ENCODE measurements around the gene SETD2.

SETD2 gene

DNA sequence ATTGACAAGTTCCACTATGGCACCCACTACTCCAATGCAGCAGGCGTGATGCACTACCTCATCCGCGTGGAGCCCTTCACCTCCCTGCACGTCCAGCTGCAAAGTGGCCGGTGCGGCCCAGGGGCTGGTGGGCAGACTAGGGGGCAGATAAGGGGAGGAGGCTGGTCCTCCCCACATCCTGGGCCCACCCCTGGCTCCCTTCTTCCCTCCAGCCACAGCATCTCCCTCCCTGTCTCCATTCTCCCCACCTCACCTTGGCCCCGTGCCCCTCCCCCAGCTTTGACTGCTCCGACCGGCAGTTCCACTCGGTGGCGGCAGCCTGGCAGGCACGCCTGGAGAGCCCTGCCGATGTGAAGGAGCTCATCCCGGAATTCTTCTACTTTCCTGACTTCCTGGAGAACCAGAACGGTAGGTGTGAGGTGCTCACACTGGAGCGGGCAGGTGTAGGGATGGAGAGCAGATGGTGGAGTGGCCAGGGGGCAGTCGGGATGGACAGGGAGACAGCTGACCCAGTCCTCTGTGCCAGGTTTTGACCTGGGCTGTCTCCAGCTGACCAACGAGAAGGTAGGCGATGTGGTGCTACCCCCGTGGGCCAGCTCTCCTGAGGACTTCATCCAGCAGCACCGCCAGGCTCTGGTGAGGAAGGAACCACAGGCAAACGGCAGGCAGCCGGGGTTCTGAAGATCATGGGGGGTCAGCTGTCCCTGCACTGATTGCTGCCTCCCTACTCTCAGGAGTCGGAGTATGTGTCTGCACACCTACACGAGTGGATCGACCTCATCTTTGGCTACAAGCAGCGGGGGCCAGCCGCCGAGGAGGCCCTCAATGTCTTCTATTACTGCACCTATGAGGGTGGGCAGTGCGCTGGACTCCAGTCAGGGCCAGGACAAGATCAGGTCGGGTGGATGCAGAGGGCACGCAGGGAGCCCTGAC is 158.4 kb downstream of the SETD2 start:
- H3K27ac ChIP-seq (ENCODE audit: low read length), result no peak overlapping the region
- no peaks in the 10 kb centered on the region for H3K9me3 ChIP-seq (ENCODE audit: insufficient read depth, low read depth, low read length)
- no peak overlapping the region for H3K4me3 ChIP-seq (ENCODE audit: low read length)
- H3K9ac ChIP-seq (ENCODE audit: low read depth, low read length), result no peak overlapping the region
- no peaks in the 10 kb centered on the region for H3K27me3 ChIP-seq (ENCODE audit: insufficient read depth, low read length)
- peaks cover 63% of the 10 kb centered on the region for H3K36me3 ChIP-seq (ENCODE audit: insufficient read depth, low read depth, low read length)
- peaks cover 6% of the 10 kb centered on the region; the same call in 1 of the 2 replicates for H3K4me1 ChIP-seq (ENCODE audit: insufficient read depth, low read length)

DNA sequence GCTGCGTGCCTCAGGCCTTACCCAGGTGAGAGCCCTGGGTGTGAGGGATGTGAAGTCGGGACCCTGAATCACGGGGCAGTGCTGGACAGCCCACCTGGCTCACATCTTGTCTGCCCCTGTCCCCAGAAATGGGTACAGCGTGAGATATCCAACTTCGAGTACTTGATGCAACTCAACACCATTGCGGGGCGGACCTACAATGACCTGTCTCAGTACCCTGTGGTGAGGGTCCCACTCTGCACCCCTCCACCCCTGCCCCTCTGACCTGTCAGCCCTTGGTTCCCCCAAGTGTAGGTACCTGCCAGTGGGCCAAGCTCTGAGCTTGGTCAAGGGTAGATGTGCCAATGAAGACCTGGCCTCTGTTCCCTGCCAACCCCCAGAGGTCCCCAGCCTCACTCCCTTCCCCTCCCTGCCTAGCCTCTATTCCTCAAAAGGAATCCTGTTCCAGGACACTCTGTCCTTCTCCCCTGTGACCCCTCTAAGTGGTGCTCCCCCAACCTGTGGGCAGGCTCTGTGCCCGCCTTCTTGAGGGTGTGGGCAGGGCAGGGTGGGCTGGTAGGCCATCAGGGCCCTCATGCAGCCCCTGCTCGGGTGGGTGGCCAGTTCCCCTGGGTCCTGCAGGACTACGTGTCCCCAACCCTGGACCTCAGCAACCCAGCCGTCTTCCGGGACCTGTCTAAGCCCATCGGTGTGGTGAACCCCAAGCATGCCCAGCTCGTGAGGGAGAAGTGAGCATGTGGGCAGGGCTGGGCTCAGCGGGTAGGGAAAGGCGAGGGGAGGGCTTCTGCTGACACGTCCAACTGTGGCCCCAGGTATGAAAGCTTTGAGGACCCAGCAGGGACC is 159.3 kb downstream of the SETD2 start:
- no peak overlapping the region for H3K4me3 ChIP-seq (ENCODE audit: low read length)
- no peaks in the 10 kb centered on the region for H3K27me3 ChIP-seq (ENCODE audit: insufficient read depth, low read length)
- H3K9ac ChIP-seq (ENCODE audit: low read depth, low read length), result no peak overlapping the region
- no peak overlapping the region for H3K27ac ChIP-seq (ENCODE audit: low read length)
- no peaks in the 10 kb centered on the region; the same call in 1 of the 2 replicates for H3K4me1 ChIP-seq (ENCODE audit: insufficient read depth, low read length)
- H3K9me3 ChIP-seq (ENCODE audit: insufficient read depth, low read depth, low read length), result no peaks in the 10 kb centered on the region
- H3K36me3 ChIP-seq (ENCODE audit: insufficient read depth, low read depth, low read length), result peaks cover 71% of the 10 kb centered on the region

DNA sequence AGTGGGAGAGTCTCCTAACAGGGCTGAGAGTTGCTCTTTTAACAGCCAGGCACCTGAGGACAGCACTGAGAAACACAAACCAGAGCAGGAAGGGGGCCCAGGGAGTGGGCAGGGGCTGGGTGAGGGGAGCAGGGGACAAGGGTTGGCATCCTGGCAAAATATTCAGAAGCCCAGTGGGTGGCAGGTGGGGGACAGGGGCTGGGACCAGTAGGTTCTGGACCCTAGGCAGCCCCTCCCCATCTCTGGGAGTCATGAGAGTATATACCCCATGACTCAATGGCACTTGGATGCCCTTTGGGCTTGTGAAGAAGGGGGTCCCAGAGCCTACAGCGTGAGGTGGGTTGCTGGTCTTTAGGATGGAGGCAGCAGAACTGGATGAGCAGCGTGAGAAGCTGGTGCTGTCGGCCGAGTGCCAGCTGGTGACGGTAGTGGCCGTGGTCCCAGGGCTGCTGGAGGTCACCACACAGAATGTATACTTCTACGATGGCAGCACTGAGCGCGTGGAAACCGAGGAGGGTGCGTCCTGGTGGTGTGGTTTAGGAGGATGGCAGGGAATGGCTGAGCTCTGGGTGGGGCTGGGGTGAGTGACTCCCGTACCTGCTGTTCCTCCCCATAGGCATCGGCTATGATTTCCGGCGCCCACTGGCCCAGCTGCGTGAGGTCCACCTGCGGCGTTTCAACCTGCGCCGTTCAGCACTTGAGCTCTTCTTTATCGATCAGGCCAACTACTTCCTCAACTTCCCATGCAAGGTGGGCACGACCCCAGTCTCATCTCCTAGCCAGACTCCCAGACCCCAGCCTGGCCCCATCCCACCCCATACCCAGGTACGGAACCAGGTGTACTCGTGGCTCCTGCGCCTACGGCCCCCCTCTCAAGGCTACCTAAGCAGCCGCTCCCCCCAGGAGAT is 160.2 kb downstream of the SETD2 start:
- H3K4me1 ChIP-seq (ENCODE audit: insufficient read depth, low read length), result no peaks in the 10 kb centered on the region; the same call in 1 of the 2 replicates
- H3K4me3 ChIP-seq (ENCODE audit: low read length), result no peak overlapping the region
- H3K27ac ChIP-seq (ENCODE audit: low read length), result no peak overlapping the region
- no peak overlapping the region for H3K9ac ChIP-seq (ENCODE audit: low read depth, low read length)
- H3K9me3 ChIP-seq (ENCODE audit: insufficient read depth, low read depth, low read length), result no peaks in the 10 kb centered on the region
- no peaks in the 10 kb centered on the region for H3K27me3 ChIP-seq (ENCODE audit: insufficient read depth, low read length)
- H3K36me3 ChIP-seq (ENCODE audit: insufficient read depth, low read depth, low read length), result peaks cover 80% of the 10 kb centered on the region

DNA sequence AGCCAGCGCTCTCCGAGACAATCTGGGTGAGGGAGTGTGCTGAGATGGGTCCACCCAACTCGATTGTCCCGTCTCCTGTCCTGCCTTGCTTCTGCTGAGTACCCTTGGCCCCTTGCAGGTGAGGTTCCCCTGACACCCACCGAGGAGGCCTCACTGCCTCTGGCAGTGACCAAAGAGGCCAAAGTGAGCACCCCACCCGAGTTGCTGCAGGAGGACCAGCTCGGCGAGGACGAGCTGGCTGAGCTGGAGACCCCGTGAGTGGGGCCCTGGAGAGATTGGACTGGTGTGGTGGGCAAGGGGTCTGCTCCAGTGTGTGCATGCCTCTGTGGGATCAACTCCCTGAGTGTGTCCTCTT is 160.9 kb downstream of the SETD2 start:
- H3K36me3 ChIP-seq (ENCODE audit: insufficient read depth, low read depth, low read length), result peaks cover 81% of the 10 kb centered on the region
- no peaks in the 10 kb centered on the region for H3K4me1 ChIP-seq (ENCODE audit: insufficient read depth, low read length)
- no peak overlapping the region for H3K4me3 ChIP-seq (ENCODE audit: low read length)
- H3K27ac ChIP-seq (ENCODE audit: low read length), result no peak overlapping the region
- H3K9me3 ChIP-seq (ENCODE audit: insufficient read depth, low read depth, low read length), result no peaks in the 10 kb centered on the region
- no peak overlapping the region for H3K9ac ChIP-seq (ENCODE audit: low read depth, low read length)
- no peaks in the 10 kb centered on the region for H3K27me3 ChIP-seq (ENCODE audit: insufficient read depth, low read length)

DNA sequence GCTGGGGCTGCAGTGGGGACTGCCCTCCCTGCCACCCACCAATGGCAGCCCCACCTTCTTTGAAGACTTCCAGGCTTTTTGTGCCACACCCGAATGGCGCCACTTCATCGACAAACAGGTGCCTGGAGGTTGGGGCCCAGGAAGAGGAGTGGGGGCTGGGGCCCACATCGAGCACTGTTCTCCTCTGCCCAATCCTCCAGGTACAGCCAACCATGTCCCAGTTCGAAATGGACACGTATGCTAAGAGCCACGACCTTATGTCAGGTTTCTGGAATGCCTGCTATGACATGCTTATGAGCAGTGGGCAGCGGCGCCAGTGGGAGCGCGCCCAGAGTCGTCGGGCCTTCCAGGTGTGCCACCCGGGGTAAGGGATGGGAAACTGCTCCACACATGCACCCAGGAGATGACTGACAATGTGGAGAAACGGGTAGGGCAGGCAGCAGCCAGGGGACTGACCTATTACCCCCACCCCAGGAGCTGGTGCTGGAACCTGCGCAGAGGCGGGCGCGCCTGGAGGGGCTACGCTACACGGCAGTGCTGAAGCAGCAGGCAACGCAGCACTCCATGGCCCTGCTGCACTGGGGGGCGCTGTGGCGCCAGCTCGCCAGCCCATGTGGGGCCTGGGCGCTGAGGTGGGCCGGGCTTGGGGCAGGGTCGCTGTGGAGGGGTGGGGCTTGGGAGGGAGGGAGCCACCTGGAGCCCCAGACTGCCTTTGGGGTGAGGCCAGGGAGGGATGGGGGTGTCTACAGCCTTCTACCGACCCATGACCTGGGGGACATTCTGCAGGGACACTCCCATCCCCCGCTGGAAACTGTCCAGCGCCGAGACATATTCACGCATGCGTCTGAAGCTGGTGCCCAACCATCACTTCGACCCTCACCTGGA is 161.5 kb downstream of the SETD2 start:
- H3K36me3 ChIP-seq (ENCODE audit: insufficient read depth, low read depth, low read length), result peaks cover 81% of the 10 kb centered on the region
- no peak overlapping the region for H3K9ac ChIP-seq (ENCODE audit: low read depth, low read length)
- no peaks in the 10 kb centered on the region for H3K9me3 ChIP-seq (ENCODE audit: insufficient read depth, low read depth, low read length)
- H3K27ac ChIP-seq (ENCODE audit: low read length), result no peak overlapping the region
- H3K4me3 ChIP-seq (ENCODE audit: low read length), result no peak overlapping the region
- no peaks in the 10 kb centered on the region for H3K27me3 ChIP-seq (ENCODE audit: insufficient read depth, low read length)
- no peaks in the 10 kb centered on the region for H3K4me1 ChIP-seq (ENCODE audit: insufficient read depth, low read length)

DNA sequence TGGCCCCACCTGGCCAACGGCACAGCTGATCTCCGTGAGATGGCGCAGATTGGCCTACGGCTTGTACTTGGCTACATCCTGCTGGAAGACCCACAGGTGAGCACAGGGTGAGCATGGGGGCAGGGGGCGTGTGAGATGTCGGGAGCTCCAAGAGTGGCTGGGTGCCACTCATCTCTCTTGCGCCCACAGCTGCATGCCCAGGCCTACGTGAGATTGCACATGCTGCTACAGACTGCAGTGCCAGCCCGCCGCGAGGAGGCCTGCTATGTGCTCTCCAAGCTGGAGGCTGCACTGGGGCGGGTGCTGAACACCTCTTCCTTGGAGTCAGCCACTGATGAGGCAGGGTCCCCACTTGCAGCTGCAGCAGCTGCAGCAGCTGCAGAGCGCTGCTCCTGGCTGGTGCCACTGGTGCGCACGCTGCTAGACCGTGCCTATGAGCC is 162.2 kb downstream of the SETD2 start:
- Histone ChIP-seq H3K9ac (ENCODE audit: low read depth, low read length) (no peak overlapping the region), H3K27me3 (ENCODE audit: insufficient read depth, low read length) (no peaks in the 10 kb centered on the region), H3K4me3 (ENCODE audit: low read length) (no peak overlapping the region), H3K4me1 (ENCODE audit: insufficient read depth, low read length) (no peaks in the 10 kb centered on the region), H3K9me3 (ENCODE audit: insufficient read depth, low read depth, low read length) (no peaks in the 10 kb centered on the region), H3K36me3 (ENCODE audit: insufficient read depth, low read depth, low read length) (peaks cover 76% of the 10 kb centered on the region), H3K27ac (ENCODE audit: low read length) (no peak overlapping the region)

DNA sequence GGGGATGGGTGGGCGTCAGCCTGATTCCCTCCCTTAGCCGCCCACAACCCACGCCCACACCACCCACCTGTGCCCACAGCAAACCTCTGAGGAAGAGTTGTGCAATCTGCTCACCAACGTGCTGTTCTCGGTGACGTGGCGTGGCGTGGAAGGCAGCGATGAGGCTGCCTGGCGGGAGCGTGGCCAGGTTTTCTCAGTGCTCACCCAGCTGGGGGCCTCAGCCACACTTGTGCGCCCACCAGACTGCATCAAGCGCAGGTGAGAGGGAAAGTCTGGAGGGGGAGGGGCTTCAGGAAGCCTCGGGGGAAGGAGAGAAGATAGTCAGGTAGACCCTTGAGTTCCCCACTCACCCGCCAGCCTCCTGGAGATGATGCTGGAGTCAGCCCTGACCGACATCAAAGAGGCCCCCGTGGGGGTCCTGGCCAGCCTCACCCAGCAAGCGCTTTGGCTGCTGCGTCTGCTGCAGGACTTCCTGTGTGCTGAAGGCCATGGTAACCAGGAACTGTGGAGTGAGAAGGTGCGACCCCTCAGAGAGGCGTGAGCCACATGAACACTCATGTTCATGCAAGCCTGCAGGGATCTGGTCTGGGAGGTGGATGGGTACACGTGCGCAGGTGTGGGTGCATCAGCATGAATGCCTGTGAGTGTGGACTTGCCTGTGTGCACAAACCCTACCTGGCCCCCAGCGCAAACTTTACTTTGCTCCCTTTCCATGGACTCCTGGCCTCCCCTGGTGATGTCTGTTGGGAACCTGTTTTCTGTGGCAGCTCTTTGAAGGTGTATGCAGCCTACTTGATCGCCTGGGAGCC is 162.8 kb downstream of the SETD2 start:
- Histone ChIP-seq H3K36me3 (ENCODE audit: insufficient read depth, low read depth, low read length) (peaks cover 70% of the 10 kb centered on the region), H3K9ac (ENCODE audit: low read depth, low read length) (no peak overlapping the region), H3K9me3 (ENCODE audit: insufficient read depth, low read depth, low read length) (no peaks in the 10 kb centered on the region), H3K27ac (ENCODE audit: low read length) (no peak overlapping the region), H3K4me1 (ENCODE audit: insufficient read depth, low read length) (no peaks in the 10 kb centered on the region), H3K27me3 (ENCODE audit: insufficient read depth, low read length) (no peaks in the 10 kb centered on the region), H3K4me3 (ENCODE audit: low read length) (no peak overlapping the region)

DNA sequence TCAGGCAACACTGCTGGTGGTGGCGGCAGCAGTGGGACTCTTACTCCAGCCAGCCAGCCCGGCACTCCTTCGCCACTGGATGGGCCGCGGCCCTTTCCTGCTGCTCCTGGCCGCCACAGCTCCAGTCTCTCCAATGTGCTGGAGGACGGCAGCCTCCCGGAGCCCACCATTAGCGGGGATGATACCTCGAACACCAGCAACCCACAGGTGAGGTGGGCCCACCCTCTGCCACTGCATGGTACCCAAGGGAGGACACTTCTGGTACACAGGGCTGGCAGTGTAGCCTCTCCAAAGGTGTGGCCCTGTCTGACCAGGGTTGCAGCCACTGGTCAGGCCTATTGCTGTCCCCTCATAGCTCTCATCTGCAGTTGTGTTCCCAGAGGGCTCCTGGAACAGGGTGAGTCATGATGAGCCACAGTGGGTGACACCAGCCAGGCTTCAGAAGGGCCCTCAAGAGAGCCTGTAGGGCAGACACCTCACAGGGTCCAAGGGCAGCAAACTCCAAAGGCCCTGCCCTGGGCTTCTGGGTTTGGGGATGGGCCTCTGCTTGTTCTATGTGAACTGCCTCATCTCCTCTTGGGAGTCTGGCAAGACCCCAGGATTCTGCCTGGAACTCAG is 163.6 kb downstream of the SETD2 start:
- H3K4me3 ChIP-seq (ENCODE audit: low read length), result no peak overlapping the region
- H3K36me3 ChIP-seq (ENCODE audit: insufficient read depth, low read depth, low read length), result peaks cover 61% of the 10 kb centered on the region
- no peaks in the 10 kb centered on the region for H3K27me3 ChIP-seq (ENCODE audit: insufficient read depth, low read length)
- H3K9ac ChIP-seq (ENCODE audit: low read depth, low read length), result no peak overlapping the region
- no peaks in the 10 kb centered on the region for H3K4me1 ChIP-seq (ENCODE audit: insufficient read depth, low read length)
- no peak overlapping the region for H3K27ac ChIP-seq (ENCODE audit: low read length)
- no peaks in the 10 kb centered on the region for H3K9me3 ChIP-seq (ENCODE audit: insufficient read depth, low read depth, low read length)

DNA sequence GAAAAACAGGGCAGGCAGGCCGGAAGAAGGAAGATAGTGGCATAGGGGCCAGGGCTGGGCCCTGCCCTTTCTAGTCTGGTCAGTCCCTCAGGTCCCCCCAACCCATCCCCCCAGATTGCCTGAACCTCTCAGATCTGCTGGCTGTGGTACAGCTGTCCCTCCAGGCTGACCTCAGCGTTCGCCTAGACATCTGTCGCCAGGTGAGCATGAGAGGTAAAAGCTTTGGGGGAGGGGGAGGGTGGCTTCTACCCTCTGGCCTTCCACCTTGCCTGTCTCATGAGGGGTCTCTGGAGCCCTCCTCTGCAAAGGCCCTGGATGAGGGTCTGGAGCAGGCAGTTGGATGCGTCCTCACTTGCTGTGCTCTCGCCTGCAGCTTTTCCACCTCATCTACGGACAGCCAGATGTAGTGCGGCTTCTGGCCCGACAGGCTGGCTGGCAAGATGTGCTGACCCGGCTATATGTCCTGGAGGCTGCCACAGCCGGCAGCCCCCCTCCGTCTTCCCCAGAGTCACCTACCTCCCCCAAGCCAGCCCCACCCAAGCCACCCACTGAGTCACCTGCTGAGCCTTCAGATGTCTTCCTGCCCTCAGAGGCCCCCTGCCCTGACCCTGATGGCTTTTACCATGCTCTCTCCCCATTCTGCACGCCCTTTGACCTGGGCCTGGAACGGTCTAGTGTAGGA is 164.3 kb downstream of the SETD2 start:
- Histone ChIP-seq H3K4me1 (ENCODE audit: insufficient read depth, low read length) (no peaks in the 10 kb centered on the region), H3K36me3 (ENCODE audit: insufficient read depth, low read depth, low read length) (peaks cover 58% of the 10 kb centered on the region)

More for the DNA sequence above, 164.3 kb downstream of the SETD2 start:
- H3K27ac ChIP-seq (ENCODE audit: low read length), result no peak overlapping the region
- no peak overlapping the region for H3K4me3 ChIP-seq (ENCODE audit: low read length)
- no peak overlapping the region for H3K9ac ChIP-seq (ENCODE audit: low read depth, low read length)
- no peaks in the 10 kb centered on the region for H3K9me3 ChIP-seq (ENCODE audit: insufficient read depth, low read depth, low read length)
- H3K27me3 ChIP-seq (ENCODE audit: insufficient read depth, low read length), result no peaks in the 10 kb centered on the region

Measured in iPS-20b (cell line).